GM12874 (cell line): ENCODE results near the gene SP9.

ENCODE experiments used
- CTCF ChIP-seq: IDR thresholded peaks from 2 replicates; pipeline ENCODE4 v1.5.1; 2011; ENCODE audit warnings: low read depth, mild to moderate bottlenecking, control low read depth, low read length, moderate library complexity; ENCODE audit not compliant: insufficient read depth

Gene SP9

GRCh38 chr2:174362949-174363348 is 28.2 kb downstream of the SP9 start:
- no peak for TF ChIP-seq CTCF

GRCh38 chr2:174364628-174365027 is 29.9 kb downstream of the SP9 start:
- no peak for TF ChIP-seq CTCF

GRCh38 chr2:174365571-174365970 is 30.8 kb downstream of the SP9 start:
- no peak for TF ChIP-seq CTCF

- no peak for TF ChIP-seq CTCF
Observed at GRCh38 chr2:174368691-174369090, 33.9 kb downstream of the SP9 start.

GRCh38 chr2:174376967-174377366 is 42.2 kb downstream of the SP9 start:
- no peak for TF ChIP-seq CTCF

- TF ChIP-seq CTCF: no peak
Observed at GRCh38 chr2:174383796-174384195, 49.0 kb downstream of the SP9 start.

GRCh38 chr2:174385201-174385600 is 50.4 kb downstream of the SP9 start:
- no peak for TF ChIP-seq CTCF
